HepG2 (cell line): Measurements from ENCODE around the gene UGT1A4. TPM values are rescaled to one million over a fixed set of nuclear protein-coding genes. Genes with fewer than 3 reads are reported as not detected.

Experiments used
- CENPX ChIP-seq: sonication (generic); formaldehyde crosslinking; IDR thresholded peaks from 2 replicates; pipeline ENCODE4 v1.9.0; 2021; ENCODE audit warnings: mild to moderate bottlenecking, missing genetic modification reagents, moderate library complexity
- IRX3 ChIP-seq: sonication (generic); formaldehyde crosslinking; IDR thresholded peaks from 2 replicates; pipeline ENCODE4 v1.8.1; 2023; ENCODE audit warnings: mild to moderate bottlenecking, low read depth, missing genetic modification reagents, borderline replicate concordance
- KIAA2018 ChIP-seq: sonication (generic); formaldehyde crosslinking; IDR thresholded peaks from 2 replicates; pipeline ENCODE4 v1.5.0; 2020; ENCODE audit warnings: mild to moderate bottlenecking, missing genetic modification reagents, borderline replicate concordance
- MAF1 ChIP-seq: sonication (generic); formaldehyde crosslinking; IDR thresholded peaks from 2 replicates; pipeline ENCODE4 v1.5.0; 2020; ENCODE audit warnings: missing genetic modification reagents, borderline replicate concordance
- MAFF ChIP-seq: IDR thresholded peaks from 2 replicates; pipeline ENCODE4 v1.6.1; 2011; ENCODE audit warnings: low read depth, low read length, improper control_type of control experiment
- MIER3 ChIP-seq: IDR thresholded peaks from 2 replicates; pipeline ENCODE4 v1.6.1; 2016; ENCODE audit warnings: missing compliant biosample characterization, borderline replicate concordance
- RBAK ChIP-seq: sonication (generic); formaldehyde crosslinking; IDR thresholded peaks from 2 replicates; pipeline ENCODE4 v1.5.1; 2020; ENCODE audit warnings: mild to moderate bottlenecking, missing genetic modification reagents
- RBM39 ChIP-seq: fragments of 200-400 bp; formaldehyde crosslinking; IDR thresholded peaks from one replicate; pipeline ENCODE4 v1.6.1; 2018; ENCODE audit warnings: antibody characterized with exemption, mild to moderate bottlenecking, low read depth, low read length; ENCODE audit not compliant: poor library complexity, severe bottlenecking
- ZFP62 ChIP-seq: sonication (generic); formaldehyde crosslinking; IDR thresholded peaks from 2 replicates; pipeline ENCODE4 v1.4.0; 2020; ENCODE audit warnings: missing genetic modification reagents
- ZNF331 ChIP-seq: sonication (generic); formaldehyde crosslinking; IDR thresholded peaks from 2 replicates; pipeline ENCODE4 v1.4.0; 2020; ENCODE audit warnings: missing genetic modification reagents
- polyA plus RNA-seq, 8 experiments: library from polyadenylated mRNA; depleted of rRNA in 3 of 8; stranded (reverse) in 7 of 8; unstranded in 1 of 8; fragments of >200 nt; fragmentation: Illumina TruSeq in 4 of 8; extraction: Trizol in 4 of 8; gene quantifications; 2 replicates each; pipeline versions ENCODE4 v1.2.1 to v1.2.3, GENCODE V29; 2011 to 2016; ENCODE audit warnings: low read depth in 4 of 8, missing spikeins in 1 of 8, mixed read lengths in 1 of 8; ENCODE audit not compliant: insufficient read depth in 1 of 8
- total RNA-seq, 5 experiments: library from RNA; depleted of rRNA; stranded (reverse); fragments of >200 nt; fragmentation: Illumina TruSeq; extraction: Trizol; gene quantifications; 2 replicates each; pipeline ENCODE4 v1.2.3, GENCODE V29; 2016; ENCODE audit warnings: low read depth in 1 of 5

UGT1A4 gene
- total and polyA plus RNA-seq, 2 of the 13 experiments (the other 11 are each of a cell fraction or from before 2014, with no cell fraction given) = not detected

GRCh38 chr2:233698740-233699139 lies 19.8 kb upstream of the UGT1A4 start (continued):
- TF ChIP-seq KIAA2018 (CRISPR knock-in tag) = no peak
- TF ChIP-seq RBM39 = no peak
- no peak for TF ChIP-seq CENPX (CRISPR knock-in tag)
- no peak for TF ChIP-seq MIER3 (CRISPR knock-in tag)
- TF ChIP-seq IRX3 = no peak
- no peak for TF ChIP-seq ZNF331 (CRISPR knock-in tag)
- no peak for TF ChIP-seq MAF1 (CRISPR knock-in tag)
- no peak for TF ChIP-seq ZFP62 (CRISPR knock-in tag)
- TF ChIP-seq MAFF = no peak
- TF ChIP-seq RBAK = no peak
